GM12878 (cell line): Measurements from ENCODE around the gene NPS. TPM values are rescaled to one million over a fixed set of nuclear protein-coding genes. Genes with fewer than 3 reads are reported as not detected.

ENCODE experiments used
- ATAC-seq: fragments of 200-7000 bp; cut with Tn5 transposase; 3 replicates; pipeline ENCODE4 v1.9.1; 2020; ENCODE audit warnings: mild to moderate bottlenecking, moderate library complexity
- BruUV-seq: library from RNA; stranded (reverse); fragments of 400-500 nt; replicated peaks from 2 replicates; lab custom pipeline; 2021; lab: Mats Ljungman, UMichigan
- CTCF ChIA-PET: fragments of 300-600 bp; sonication (Branson Sonifier 250); formaldehyde crosslinking; extraction: SDS; loops from one replicate; lab custom pipeline; 2021; ENCODE audit warnings: inconsistent platforms; lab: Yijun Ruan, JAX
- POLR2A ChIA-PET: fragments of 350-600 bp; formaldehyde crosslinking; extraction: SDS; loops from one replicate; lab custom pipeline; 2021; ENCODE audit warnings: inconsistent platforms; lab: Charles Lee
- RAD21 ChIA-PET: fragments of 300-600 bp; sonication (Branson Sonifier 250); formaldehyde crosslinking; loops from one replicate; lab custom pipeline; 2023; ENCODE audit warnings: antibody characterized with exemption; ENCODE audit not compliant: unreplicated experiment; lab: Charles Lee
- SMC1A ChIA-PET: fragments of 300-600 bp; sonication (Branson Sonifier 250); formaldehyde crosslinking; loops from one replicate; lab custom pipeline; 2023; ENCODE audit not compliant: unreplicated experiment, uncharacterized antibody; lab: Charles Lee
- DNase-seq: peaks from one replicate; pipeline ENCODE4 v3.0.0-alpha.2; 2011; ENCODE audit warnings: low read depth, low spot score
- FAIRE-seq: peaks from 3 replicates; lab custom pipeline; 2011; peaks lifted over from hg19 to GRCh38; lab: Jason Lieb, UNC
- H2AFZ ChIP-seq: 2 replicates; pipeline ENCODE4 v1.6.0; 2011; ENCODE audit warnings: low read depth, low read length, control low read depth; ENCODE audit not compliant: control insufficient read depth
- H3K27ac ChIP-seq: 2 replicates; pipeline ENCODE4 v1.5.1; 2011; ENCODE audit warnings: control low read depth; ENCODE audit not compliant: control insufficient read depth, insufficient read depth
- H3K27me3 ChIP-seq, 2 experiments: replicated peaks in 1 of 2; 2 replicates each; pipeline versions ENCODE4 v1.6.0 to v1.6.1; 2011; ENCODE audit warnings: low read length in 1 of 2; ENCODE audit not compliant: control insufficient read depth in 2 of 2, insufficient read depth in 2 of 2
- H3K36me3 ChIP-seq, 2 experiments: 2 replicates each; pipeline ENCODE4 v1.5.1; 2011; ENCODE audit warnings: low read length in 1 of 2; ENCODE audit not compliant: control insufficient read depth in 2 of 2, insufficient read depth in 2 of 2
- H3K4me1 ChIP-seq: 2 replicates; pipeline ENCODE4 v1.6.1; 2011; ENCODE audit warnings: mild to moderate bottlenecking, low read length, moderate library complexity, mixed read lengths; ENCODE audit not compliant: control insufficient read depth, insufficient read depth
- H3K4me2 ChIP-seq: 2 replicates; pipeline ENCODE4 v1.6.0; 2011; ENCODE audit warnings: control low read depth; ENCODE audit not compliant: control insufficient read depth, insufficient read depth
- H3K4me3 ChIP-seq: fragments of 200-600 bp; sonication (generic); 2 replicates; pipeline ENCODE4 v1.5.1; 2016
- H3K79me2 ChIP-seq: 2 replicates; pipeline ENCODE4 v1.6.0; 2011; ENCODE audit warnings: low read length; ENCODE audit not compliant: control insufficient read depth, insufficient read depth
- H3K9ac ChIP-seq: 2 replicates; pipeline ENCODE4 v1.8.0; 2011; ENCODE audit warnings: low read length, control low read depth, mixed read lengths; ENCODE audit not compliant: control insufficient read depth, insufficient read depth
- H3K9me3 ChIP-seq: replicated peaks from 3 replicates; pipeline ENCODE4 v1.5.1; 2011; ENCODE audit warnings: mild to moderate bottlenecking, low read length; ENCODE audit not compliant: control insufficient read depth, insufficient read depth
- H4K20me1 ChIP-seq: 2 replicates; pipeline ENCODE4 v1.6.0; 2011; ENCODE audit not compliant: control insufficient read depth, insufficient read depth
- CEBPZ ChIP-seq: fragments of 150-350 bp; IDR thresholded peaks from 2 replicates; pipeline ENCODE4 v1.6.1; 2016; ENCODE audit warnings: low read depth, low read length
- FOXK2 ChIP-seq: fragments of 450-650 bp; IDR thresholded peaks from 2 replicates; pipeline ENCODE4 v1.6.1; 2017; ENCODE audit warnings: mild to moderate bottlenecking, moderate library complexity
- MYC ChIP-seq: IDR thresholded peaks from 2 replicates; pipeline ENCODE4 v1.6.1; 2011; ENCODE audit warnings: mild to moderate bottlenecking, low read length, moderate library complexity, inconsistent platforms; ENCODE audit not compliant: insufficient read depth, insufficient replicate concordance, insufficient read length, severe bottlenecking
- SMARCA5 ChIP-seq: fragments of 450-650 bp; IDR thresholded peaks from 2 replicates; pipeline ENCODE4 v1.6.1; 2017; ENCODE audit warnings: mild to moderate bottlenecking
- SREBF1 ChIP-seq: IDR thresholded peaks from 2 replicates; pipeline ENCODE4 v1.6.1; 2012; ENCODE audit warnings: mild to moderate bottlenecking, low read length
- YBX1 ChIP-seq: fragments of 450-650 bp; IDR thresholded peaks from 2 replicates; pipeline ENCODE4 v1.6.1; 2016; ENCODE audit warnings: antibody characterized with exemption
- WGBS: methylation state at CpG from one replicate; pipeline ENCODE4 v1.1.6; 2016; ENCODE audit warnings: low lambda C conversion rate; ENCODE audit not compliant: insufficient replicate concordance, insufficient coverage; ENCODE audit errors: missing lambda C conversion rate; 5-methylcytosine and 5-hydroxymethylcytosine counted together
- in situ Hi-C: fragments of 300-500 bp; cut with MboI; formaldehyde crosslinking; loops from 9 replicates; pipeline ENCODE4 v1.14.3; 2018; ENCODE audit warnings: mixed read lengths
- intact Hi-C: fragments of 100-400 bp; cut with micrococcal nuclease; formaldehyde crosslinking; loops from one replicate; pipeline ENCODE4 v1.14.2; 2022; ENCODE audit not compliant: unreplicated experiment
- polyA plus RNA-seq, 11 experiments: library from polyadenylated mRNA; depleted of rRNA in 4 of 11; unstranded in 6 of 11; stranded (reverse) in 5 of 11; fragments of >200 nt; fragmentation: Nextera tagmentation in 4 of 11; fragmentation: Illumina TruSeq in 1 of 11; extraction: Ambion mirVana in 4 of 11; extraction: Trizol in 1 of 11; gene quantifications; 1 replicate in 1 of 11; 2 replicates in 10 of 11; pipeline versions ENCODE4 v1.2.1 to v1.2.3, GENCODE V29; 2011 to 2016; ENCODE audit warnings: inconsistent platforms in 2 of 11, missing spikeins in 2 of 11, low read depth in 1 of 11
- total RNA-seq, 4 experiments: library from RNA; depleted of rRNA in 3 of 4; stranded (reverse); fragments of >200 nt in 3 of 4; fragmentation: Illumina TruSeq in 1 of 4; extraction: Trizol in 1 of 4; gene quantifications; 2 replicates each; pipeline versions ENCODE4 v1.2.1 to v1.2.3, GENCODE V29; 2013 to 2021

NPS gene
- total and polyA plus RNA-seq, 10 of the 15 experiments (the other 5 are each of a cell fraction or from before 2014, with no cell fraction given): not detected

GRCh38 chr10:127587668-127588365, 38.7 kb downstream of the NPS start:
- Histone ChIP-seq H3K79me2 (no peaks in the 10 kb centered on the region), H3K4me1 (no peaks in the 10 kb centered on the region), H3K27ac (no peak overlapping the region), H4K20me1 (no peaks in the 10 kb centered on the region), H3K4me2 (no peak overlapping the region), H3K9me3 (no peaks in the 10 kb centered on the region), H3K36me3 (no peaks in the 10 kb centered on the region), H3K27me3 (no peaks in the 10 kb centered on the region), H3K4me3 (no peak overlapping the region), H3K9ac (no peak overlapping the region), H2AFZ (no peak overlapping the region)
- SMC1A ChIA-PET: no interaction called here
- in situ Hi-C loops: no loop called here
- CTCF ChIA-PET: no interaction called here
- RAD21 ChIA-PET: no interaction called here
- POLR2A ChIA-PET: no interaction called here
- intact Hi-C loops: no loop called here
- ATAC-seq: no peak
- no peak for FAIRE-seq
- DNase-seq: no peak
- TF ChIP-seq YBX1 (no peak), CEBPZ (no peak), SREBF1 (no peak), FOXK2 (no peak), SMARCA5 (no peak), MYC (no peak)
- no TSS peak for BruUV-seq
- WGBS: 0% methylated on average over 4 of the region's 4 CpGs
